HG03280 (cell line): Measurements from ENCODE around the gene HPS4.
A peak's percentile ranks its signal among the peaks of the same experiment; 100 is the strongest.
"Not testable (repeated sequence)": the region's sequence is repeated elsewhere in the genome, so short reads cannot be mapped to it uniquely, and the experiment has no call there.

Experiments used
- ATAC-seq: cut with Tn5 transposase; IDR thresholded peaks from one replicate; pipeline ENCODE4 v1.9.1; 2021; ENCODE audit warnings: mild to moderate bottlenecking, moderate library complexity; ENCODE audit not compliant: unreplicated experiment

Gene HPS4

DNA sequence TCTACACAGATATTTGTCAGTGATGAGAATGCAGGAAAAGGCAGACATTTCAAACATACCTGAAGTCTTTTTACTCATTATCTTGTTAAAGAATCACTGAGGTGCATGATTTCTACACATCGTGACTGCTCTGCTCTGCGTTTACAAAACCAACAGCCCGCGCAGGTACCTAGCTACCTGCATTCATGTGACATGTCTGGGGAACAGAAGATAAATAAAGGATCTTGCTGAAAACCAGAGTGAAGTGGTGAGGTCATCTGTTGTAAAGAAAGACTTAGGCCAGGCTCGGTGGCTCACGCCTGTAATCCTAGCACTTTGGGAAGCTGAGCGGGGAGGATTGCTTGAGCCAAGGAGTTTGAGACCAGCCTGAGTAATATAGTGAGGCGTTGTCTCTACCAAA, 38.8 kb downstream of the HPS4 start:
- no peak for ATAC-seq

DNA sequence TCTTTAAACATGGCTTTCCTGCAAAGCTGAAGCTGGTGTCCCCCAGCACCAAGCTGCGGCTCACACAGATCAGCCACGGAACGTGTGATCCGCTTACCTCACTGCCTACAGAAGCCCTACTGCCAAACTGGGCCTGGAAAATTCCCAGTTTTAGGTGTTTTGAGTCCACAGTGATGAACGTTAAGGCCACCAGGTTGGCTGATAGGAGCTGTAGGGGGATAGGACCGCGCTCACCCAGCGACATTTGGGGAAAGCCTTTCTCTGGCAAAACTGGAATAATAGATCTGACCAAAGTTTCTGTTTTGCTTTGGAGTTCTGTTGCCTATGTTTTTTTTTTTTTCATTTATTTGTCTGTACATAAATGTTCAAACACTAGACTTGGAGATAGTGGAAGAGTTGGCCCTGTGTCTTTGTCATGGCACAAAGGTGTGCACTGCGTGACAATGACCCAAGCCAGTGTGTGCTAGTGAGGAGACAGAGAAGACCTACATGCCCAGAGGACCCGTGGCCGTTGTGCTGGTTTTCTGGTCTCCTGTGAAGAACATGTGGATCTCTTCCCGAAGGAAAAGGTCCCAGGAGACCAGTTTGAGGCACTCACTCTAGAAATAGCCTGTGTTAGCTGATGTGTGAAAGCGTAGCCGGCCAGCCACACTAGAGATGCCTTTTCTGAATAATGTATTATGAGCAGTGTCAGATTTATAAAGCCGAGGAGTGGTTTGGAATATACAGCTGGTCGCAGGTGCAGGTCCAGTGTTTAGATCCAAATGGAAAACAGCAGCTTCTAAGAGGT, 39.5 kb downstream of the HPS4 start:
- no peak for ATAC-seq

DNA sequence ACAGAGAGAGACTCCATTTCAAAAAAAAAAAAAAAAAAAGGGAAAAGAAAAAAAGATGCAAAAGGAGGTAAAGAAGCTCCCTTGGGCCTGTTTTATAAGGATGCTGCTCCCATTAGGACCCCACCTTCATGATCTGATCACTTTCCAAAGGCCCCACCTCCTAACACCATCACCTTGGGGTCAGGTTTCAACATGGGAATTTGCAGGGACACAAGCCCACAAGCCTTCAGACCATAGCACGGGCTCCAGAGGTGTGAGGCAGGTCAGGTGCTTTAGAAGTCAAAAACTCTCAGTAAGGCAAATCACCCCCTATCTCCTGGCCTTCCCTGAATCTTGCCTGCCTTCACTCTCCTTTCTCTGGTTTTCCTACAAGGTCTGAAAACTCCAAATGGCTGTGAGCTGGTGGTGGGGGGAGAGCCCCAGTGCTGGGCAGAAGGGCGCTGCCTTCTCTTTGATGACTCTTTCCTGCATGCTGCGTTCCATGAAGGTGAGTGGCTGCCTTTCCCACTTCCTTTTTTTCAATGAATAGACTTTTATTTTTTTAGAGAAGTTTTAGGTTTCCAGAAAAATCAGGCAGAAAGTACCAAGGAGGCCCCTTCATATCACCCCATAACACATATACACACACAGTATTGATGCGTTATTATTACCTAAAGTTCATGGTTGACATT, 41.4 kb downstream of the HPS4 start:
- no peak for ATAC-seq

DNA sequence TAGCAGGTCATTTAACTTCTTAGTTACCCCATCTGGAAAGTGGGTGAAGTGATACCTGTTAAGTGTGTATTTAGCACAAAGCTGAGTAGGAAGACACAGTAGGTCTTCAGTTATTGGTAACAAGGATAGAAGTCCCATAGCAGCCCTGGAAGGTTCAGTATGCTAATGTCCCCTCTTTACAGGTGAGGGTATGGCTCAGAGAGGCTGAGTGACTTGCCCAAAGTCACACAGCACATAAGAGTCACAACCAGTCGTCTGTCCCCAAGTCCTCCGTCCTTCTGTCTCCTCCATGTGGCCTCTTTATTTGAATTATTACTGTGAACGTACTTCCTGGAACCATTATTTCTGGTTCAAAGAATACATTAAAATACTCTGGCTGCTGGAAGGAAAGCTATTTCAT, 44.0 kb downstream of the HPS4 start:
- no peak for ATAC-seq

DNA sequence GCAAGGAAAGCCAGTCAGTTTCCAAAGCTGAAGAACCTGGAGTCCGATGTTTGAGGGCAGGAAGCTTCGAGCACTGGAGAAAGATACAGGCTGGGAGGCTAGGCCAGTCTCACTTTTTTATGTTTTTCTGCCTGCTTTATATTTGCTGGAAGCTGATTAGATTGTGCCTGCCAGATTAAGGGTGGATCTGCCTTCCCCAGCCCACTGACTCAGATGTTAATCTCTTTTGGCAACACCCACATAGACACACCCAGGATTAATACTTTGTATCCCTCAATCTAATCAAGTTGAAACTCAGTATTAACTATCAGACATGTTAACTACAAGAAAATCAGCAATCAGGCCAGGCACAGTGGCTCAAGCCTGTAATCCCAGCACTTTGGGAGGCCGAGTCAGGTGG, 44.8 kb downstream of the HPS4 start:
- ATAC-seq: not testable (repeated sequence)

DNA sequence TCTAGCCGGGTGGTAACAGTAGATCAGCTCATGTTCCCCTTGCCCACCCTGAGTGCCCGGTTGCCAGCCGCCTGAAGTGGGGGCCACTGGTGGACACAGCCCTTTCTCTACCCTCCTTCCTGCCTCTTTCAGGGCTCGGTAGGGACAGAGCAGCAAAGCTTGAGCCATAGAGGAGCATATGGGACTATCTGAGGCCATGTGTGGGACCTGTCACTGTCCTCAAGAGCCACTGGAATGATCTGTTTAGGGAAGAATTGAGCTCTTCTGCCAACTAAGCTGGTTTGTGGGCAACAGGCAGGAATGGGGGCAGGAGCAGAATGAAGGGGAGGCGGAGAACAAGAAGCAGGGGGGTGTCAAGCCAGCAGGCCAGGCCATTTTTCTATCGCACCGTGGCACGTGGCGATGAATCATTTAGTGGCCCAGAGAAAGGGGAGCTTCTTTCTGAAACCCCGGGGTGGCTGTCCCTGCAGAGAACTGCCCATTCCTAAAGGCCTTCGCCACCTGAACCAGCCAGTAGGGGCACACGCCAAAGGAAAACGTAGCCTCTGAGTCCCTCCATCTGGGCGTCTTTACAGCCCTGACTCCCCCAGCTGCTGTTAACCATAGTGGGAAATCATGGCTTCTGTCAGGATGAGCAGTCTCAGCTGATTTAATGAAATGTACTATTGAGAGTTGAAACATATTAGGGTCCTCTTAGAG, 45.7 kb downstream of the HPS4 start:
- no peak for ATAC-seq

DNA sequence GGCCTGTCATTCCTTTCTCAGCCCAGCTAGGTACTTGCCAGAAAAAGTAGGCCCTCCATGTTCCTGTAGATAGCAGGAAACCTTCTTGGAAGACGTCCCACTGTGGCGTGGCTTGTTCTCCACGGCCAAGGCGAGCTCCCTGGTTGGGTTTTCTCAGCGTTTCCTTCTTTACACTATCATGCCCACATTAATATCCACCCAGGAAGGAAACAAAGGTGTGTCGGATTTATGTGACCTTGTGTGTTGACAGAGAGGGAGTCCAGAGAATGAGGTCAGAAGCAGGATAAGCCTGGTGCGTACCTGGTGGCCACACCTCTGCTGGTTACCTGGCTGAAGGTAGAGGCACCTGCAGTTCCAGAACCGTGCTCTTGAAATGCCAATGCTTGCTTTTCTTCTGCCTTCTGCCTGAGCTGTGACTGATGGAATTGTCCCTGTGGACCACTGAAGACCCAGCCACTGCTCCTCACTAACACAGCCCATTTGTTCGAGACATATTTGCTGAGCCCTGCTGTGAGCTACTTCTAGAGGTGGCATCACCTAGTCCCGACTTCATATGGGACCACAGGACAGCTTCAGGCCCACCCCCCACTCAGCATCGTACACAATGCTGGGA, 46.6 kb downstream of the HPS4 start:
- ATAC-seq: no peak

DNA sequence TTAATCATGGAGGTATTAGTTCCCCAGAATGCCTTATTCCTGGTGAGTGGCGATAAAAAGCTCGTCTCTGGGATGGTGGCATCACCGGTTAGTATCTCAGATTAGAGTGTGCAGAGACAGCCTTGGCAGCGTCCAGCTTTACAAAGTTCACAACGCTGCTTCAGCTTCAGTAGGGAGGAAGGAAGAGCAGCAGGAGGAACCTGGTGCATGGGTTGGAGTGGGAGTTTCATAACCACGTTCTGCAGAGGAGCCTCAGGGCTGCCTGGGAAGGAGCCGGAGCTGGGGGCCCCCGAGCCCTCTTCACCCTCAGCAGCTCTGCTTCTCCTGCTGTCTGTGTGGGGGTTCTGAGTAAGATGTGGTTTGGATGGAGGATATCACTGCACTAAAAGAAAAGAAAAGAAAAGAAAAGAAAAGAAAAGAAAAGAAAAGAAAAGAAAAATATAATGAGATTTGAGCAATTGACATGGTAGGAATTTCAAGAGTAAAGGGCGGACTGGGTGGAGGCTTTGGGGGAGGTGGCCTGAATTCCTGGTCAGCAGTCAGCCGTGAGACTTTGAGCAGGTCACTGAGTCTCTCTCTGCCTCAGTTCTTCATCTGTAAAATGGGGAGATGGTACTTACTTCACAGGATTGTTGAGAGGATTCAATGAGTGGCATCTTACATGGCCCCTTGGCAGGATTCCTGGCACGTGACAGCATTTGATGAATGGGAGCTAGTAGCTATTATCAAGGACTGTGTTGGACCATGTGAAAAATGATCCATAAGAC, 48.1 kb downstream of the HPS4 start:
- no peak for ATAC-seq

DNA sequence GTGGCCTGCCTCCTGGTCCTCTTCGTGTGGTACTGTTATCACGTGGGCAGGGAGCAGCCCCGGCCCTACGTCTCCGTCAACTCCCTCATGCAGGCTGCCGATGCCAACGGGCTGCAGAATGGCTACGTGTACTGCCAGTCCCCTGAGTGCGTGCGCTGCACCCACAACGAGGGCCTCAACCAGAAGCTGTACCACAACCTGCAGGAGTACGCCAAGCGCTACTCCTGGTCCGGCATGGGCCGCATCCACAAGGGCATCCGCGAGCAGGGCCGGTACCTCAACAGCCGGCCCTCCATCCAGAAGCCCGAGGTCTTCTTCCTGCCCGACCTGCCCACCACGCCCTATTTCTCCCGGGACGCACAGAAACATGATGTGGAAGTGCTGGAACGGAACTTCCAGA, 49.8 kb downstream of the HPS4 start:
- no peak for ATAC-seq

DNA sequence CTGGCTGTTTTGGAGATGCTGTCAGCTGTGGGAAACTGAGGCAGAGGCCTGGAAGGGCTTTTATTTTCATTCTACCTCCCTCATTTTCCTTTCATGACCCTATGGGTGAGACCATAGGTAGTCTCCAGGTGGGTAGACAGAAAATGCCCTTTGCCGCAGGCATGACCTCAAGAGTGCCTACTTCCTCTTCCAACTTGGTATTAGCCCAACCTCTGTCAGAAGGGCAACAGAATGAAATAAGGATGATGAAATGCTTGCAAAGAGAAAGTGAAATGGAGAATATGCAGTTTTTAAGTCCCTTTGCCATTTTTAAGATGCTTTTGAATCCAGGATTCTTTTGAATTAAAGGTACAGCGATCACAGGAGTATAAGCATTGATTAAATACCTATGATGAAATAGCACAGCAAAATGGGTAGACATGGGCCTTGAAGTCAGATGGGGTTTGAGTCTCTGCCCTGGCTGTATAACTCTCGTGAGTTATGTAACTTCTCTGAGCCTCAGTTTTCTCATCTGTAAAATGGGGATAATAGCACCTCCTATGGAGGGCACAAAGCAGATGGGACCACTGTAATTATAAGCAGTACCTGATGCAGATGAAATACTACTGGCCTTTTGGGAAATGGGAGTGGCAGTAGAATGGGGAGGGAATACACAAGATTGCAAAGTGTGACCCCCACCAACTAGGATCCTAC, 50.8 kb downstream of the HPS4 start:
- ATAC-seq: no peak

DNA sequence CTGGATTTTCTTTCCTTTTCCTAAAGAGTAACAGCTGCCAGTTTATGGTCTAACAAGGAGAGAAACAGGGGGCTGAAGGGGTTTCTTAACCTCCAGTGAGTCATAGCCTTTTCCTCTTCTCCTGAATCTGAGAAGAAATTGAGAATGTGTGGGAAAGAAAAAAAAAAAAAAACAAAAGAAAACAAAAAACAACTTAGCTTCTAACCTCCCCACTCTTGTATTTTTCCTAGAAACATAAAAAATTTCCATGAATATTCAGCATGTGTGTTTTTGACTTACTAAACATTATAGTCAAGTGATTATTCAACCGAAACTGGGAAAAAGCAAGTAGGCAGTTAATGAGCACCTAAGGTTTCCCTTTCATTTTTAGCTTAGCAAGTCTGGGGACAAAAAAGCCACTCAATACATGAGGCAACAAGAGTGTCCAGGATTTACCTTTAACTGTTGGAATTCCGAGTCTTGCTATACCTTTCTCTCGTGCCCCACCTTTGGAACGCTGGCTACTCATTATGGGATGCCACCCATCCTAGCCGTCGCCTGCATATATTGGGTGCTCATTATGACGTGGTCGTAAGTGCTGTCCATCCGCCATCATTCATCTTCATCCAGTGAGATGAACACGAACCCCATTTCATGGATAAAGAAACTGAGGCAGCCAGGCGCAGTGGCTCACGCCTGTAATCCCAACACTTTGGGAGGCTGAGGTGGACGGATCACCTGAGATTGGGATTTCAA, 52.2 kb downstream of the HPS4 start:
- no peak for ATAC-seq

DNA sequence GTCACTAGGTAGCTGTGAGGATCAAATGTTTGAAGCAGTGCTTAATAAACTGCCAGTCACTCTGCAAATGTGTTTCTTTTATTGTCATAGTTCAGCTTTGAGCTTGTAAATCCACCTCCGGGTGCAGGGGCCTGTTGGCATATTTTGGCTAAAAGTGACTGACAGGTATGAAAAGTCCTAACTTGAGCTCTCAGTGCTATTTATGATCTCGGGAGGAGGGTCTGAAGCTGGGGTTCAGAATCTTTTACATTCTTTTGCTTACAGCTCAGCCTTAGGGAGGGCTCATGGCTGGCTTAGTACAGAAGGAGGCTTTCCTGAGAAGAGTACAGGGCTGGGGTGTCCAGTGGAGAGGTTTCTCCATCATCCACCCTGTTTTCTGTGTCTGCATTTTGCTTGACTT, 53.0 kb downstream of the HPS4 start:
- ATAC-seq: no peak

DNA sequence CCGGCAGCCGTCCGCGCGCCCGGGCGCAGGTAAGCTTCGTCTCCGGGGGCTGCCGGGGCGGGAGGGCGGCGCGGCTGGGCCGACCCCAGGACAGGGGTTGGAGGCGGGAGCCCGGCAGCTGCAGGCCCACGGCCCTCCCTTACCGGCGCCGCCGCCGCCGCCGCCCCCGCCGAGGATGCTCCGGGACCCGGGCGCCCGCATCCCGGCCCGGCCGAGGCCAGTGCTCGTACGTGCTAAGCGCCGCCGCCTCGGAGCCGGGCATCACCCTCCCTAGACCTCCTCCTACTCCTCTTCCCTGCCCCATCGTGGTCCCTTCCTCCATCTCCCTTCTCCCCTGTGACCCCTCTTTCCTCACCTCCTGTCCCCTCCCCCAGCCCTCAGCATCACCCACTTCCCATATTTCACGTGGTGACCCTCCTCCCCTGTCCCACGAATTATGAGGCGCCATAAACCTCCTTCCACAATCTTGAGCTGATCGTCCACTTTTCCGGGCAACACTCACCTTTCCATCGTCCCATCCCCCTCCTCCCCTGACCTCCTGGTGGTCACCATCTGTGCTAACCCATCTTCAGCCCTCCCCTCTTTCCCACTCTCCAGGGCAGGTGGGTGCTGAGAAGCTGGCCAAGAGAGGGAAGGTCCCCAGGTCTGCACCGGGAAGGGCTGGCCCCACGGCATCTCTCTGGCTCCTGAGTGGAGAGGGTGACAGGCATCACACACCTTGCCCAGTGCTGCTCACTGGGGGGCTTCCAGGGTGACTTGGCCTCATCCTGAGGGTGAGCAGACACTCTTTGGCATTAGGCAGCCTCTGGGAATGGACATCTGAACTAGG, 53.9 kb downstream of the HPS4 start:
- peak; percentile 18 for ATAC-seq

DNA sequence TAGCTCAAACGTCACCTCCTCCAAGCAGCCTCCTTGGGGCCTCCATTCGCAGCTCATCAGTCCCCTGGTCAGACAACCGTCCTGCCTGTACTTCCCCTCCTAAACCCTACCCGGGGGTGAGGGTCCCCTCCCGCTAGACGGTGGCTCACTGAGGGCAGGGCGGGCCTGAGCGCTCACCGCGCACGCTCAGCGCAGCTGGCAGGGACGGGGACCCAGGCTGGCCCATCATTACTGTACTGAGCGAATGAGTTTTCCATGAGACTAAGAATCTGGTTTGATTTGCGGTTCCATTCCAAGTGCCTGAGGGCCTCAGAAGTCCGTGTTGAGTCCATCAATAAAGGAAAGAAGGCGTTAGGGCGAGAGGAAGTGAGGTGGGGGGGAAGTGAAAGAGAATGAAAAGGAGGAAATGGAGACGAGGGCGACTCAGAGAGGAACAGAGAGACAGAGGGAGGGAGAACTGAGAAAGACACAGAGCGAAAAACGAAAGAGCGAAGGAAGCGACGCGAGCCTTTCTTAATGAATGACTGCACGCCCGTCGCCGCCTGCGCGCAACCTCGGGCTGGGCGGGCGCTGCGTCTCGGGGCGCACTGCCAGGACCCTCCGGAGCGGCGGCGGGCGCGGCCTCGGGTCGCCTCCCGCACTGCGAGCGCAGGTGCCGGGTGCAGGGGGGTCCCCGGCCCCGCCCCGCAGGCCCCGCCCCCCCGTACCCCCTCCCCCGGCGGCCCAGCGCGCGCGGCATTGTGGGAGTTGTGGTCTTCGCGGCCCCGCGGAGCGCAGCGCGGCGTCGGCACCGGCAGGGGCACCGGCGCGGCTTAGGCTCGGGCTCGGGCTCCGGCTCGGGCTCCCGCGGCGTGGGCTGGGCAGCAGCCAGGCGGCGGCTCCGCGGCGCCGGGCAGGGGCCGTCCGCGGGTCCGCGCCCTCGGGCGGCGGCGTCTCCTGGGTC, 54.8 kb downstream of the HPS4 start, which contains the start of gene ASPHD2:
TSS of gene ASPHD2 (plus strand) at position 746 of the 943 bp plus-strand sequence. CDS start 4,356 bp downstream, outside the sequence.
- peak; percentile 72 for ATAC-seq

DNA sequence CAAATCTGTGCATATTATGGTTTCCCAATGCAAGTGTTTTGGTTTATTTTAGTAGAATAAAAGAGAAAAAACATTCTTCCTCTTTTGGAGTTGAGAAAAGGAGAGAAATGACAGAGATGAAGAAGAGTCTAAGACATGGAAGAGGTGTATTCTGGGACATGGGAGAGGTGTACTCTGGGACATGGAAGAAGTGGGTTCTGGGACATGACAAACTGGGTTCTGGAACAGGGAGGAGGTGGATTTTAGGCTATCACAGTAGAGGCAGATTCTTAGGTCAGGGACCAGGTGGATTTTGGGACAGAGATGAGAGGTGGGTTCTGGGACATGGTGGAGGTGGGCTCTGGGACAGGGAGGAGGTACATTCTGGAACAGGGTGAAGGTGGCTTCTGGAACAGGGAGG, 56.7 kb downstream of the HPS4 start:
- no peak for ATAC-seq

DNA sequence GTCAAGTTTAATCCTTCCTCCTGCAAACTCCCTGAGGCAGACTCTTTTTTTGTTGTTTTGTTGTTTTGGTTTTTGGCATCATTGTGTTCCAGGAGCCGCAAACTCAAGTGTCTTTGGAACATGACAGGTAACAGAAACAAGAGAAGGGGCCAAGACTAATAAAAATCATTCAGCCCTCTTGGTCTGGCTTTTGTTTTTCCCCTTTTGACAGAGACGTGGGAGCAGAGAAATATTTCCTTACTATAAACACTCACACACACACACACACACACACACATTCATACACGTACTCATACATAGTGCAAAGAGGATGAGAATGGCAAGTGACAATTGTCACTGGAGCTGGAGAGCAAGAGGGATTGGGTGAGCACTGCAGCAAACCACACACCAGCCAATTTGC, 65.0 kb downstream of the HPS4 start:
- no peak for ATAC-seq

DNA sequence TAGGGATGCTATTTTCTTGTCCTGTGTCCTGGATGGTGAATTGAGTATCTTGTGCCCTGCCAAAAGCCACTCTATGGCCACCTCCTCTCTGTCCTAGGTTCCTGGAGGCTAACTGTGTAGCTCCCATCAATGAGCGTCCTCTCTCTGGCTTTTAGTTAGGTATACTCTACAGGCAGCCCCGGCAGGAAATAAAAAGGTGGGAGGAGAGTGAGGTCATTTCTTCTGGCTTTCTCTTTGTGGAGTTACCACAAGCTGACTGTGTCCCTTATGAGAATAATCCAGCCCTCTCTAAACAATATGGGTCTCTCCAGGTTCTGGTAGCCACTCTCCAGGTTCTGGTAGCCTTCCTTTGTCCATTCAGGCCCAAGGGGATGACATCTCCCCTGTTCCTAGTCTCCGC, 66.2 kb downstream of the HPS4 start:
- no peak for ATAC-seq
